Forelimb muscle (tissue), 1 donor: ENCODE measurements around the gene OLFM2. TPM values are rescaled to one million over a fixed set of nuclear protein-coding genes. Genes with fewer than 3 reads are reported as not detected.

Source experiments
- DNase-seq: peaks from one replicate; pipeline ENCODE4 v3.0.0-alpha.2; 2013; ENCODE audit warnings: low read depth
- polyA plus RNA-seq: library from polyadenylated mRNA; unstranded; fragments of 120-200 nt; gene quantifications from one replicate; pipeline ENCODE4 v1.2.1, GENCODE V29; 2013; ENCODE audit not compliant: insufficient read length

OLFM2 gene
- polyA plus RNA-seq, 1 donor = 29.8 TPM

- DNase-seq = no peak
Observed at GRCh38 chr19:9910625-9911024, 25.7 kb downstream of the OLFM2 start.

- no peak for DNase-seq
Observed at GRCh38 chr19:9909251-9909650, 27.1 kb downstream of the OLFM2 start.

- peak; percentile 38 for DNase-seq
Observed at GRCh38 chr19:9906475-9907087, 29.7 kb downstream of the OLFM2 start.

- no peak for DNase-seq
Observed at GRCh38 chr19:9903336-9903735, 33.0 kb downstream of the OLFM2 start.

GRCh38 chr19:9901642-9902041, 34.7 kb downstream of the OLFM2 start:
- DNase-seq = no peak

GRCh38 chr19:9901020-9901419, 35.3 kb downstream of the OLFM2 start:
- no peak for DNase-seq

- DNase-seq = no peak
Observed at GRCh38 chr19:9891609-9892373, 44.5 kb downstream of the OLFM2 start.

- DNase-seq = peak; percentile 66
Observed at GRCh38 chr19:9885077-9885552, 51.2 kb downstream of the OLFM2 start.

- no peak for DNase-seq
Observed at GRCh38 chr19:9883764-9884163, 52.6 kb downstream of the OLFM2 start.

GRCh38 chr19:9883231-9883758, 53.0 kb downstream of the OLFM2 start:
- DNase-seq = no peak

GRCh38 chr19:9881720-9882119, 54.6 kb downstream of the OLFM2 start:
- DNase-seq = no peak

GRCh38 chr19:9878511-9879196, 57.7 kb downstream of the OLFM2 start:
- DNase-seq = no peak

GRCh38 chr19:9877780-9878510, 58.4 kb downstream of the OLFM2 start:
- no peak for DNase-seq

- no peak for DNase-seq
Observed at GRCh38 chr19:9875796-9876195, 60.5 kb downstream of the OLFM2 start.

GRCh38 chr19:9875031-9875627, 61.2 kb downstream of the OLFM2 start:
- no peak for DNase-seq

- DNase-seq = no peak
Observed at GRCh38 chr19:9872618-9873242, 63.6 kb downstream of the OLFM2 start.

GRCh38 chr19:9871626-9872338, 64.5 kb downstream of the OLFM2 start:
- DNase-seq = no peak

- no peak for DNase-seq
Observed at GRCh38 chr19:9868983-9869617, 67.2 kb downstream of the OLFM2 start.

GRCh38 chr19:9865732-9866501, 70.4 kb downstream of the OLFM2 start:
- DNase-seq = no peak
